Camera-type eye (tissue), 1 donor: Measurements from ENCODE around the gene SHANK1. TPM values are rescaled to one million over a fixed set of nuclear protein-coding genes. Genes with fewer than 3 reads are reported as not detected.

Source experiments
- total RNA-seq: library from RNA; depleted of rRNA; stranded (reverse); fragments of >200 nt; gene quantifications from one replicate; pipeline ENCODE4 v1.2.3, GENCODE V29; 2014

Gene SHANK1
- 12.0 TPM for total RNA-seq

DNA sequence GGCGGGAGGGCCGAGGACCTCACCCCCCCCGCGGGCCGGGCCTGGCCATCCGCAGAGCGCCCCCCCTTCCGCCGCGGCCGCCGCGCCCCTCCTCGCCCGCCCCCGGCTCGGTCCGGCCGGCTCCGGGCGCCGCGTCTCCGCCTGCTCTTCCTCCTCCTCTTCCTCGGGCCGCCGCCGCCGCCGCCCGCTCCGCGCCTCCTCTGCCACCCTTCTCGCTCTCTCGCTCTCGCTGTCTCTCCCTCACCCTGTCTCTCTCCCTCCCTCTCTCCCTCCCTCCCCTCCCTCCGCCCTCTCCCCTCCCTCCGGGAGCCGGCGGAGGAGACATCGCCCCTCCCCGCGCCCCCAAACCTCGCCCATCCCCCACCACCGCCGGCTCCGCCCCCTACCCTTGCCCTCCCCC lies at the start of gene SHANK1:
SHANK1 (minus strand) TSS at position 237 of the 400 bp plus-strand sequence. CDS start 2,883 bp downstream, outside the sequence.

DNA sequence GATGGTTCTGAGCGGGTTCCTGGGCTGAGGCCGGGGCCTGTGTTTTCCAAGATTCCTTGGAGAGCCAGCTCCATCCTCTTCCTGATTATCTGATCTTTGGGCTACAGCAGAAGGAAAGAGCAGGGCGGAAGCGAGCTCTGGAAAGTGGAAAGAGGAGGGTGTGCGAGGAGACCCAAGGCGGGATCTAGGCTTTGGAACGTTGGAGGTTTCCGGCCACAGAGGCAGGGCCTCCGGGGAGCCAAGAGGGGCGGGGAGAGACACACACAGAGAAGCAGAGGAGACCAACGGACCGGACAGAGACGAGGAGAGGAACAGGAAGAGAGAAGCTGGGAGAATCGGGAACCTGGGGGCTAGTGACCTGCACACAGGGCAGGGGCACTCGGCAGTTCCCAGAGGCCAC lies 3.5 kb upstream of the SHANK1 start, which contains the start of gene CLEC11A:
CLEC11A (plus strand) TSS at position 296 of the 400 bp plus-strand sequence. CDS start 162 bp downstream, outside the sequence.

DNA sequence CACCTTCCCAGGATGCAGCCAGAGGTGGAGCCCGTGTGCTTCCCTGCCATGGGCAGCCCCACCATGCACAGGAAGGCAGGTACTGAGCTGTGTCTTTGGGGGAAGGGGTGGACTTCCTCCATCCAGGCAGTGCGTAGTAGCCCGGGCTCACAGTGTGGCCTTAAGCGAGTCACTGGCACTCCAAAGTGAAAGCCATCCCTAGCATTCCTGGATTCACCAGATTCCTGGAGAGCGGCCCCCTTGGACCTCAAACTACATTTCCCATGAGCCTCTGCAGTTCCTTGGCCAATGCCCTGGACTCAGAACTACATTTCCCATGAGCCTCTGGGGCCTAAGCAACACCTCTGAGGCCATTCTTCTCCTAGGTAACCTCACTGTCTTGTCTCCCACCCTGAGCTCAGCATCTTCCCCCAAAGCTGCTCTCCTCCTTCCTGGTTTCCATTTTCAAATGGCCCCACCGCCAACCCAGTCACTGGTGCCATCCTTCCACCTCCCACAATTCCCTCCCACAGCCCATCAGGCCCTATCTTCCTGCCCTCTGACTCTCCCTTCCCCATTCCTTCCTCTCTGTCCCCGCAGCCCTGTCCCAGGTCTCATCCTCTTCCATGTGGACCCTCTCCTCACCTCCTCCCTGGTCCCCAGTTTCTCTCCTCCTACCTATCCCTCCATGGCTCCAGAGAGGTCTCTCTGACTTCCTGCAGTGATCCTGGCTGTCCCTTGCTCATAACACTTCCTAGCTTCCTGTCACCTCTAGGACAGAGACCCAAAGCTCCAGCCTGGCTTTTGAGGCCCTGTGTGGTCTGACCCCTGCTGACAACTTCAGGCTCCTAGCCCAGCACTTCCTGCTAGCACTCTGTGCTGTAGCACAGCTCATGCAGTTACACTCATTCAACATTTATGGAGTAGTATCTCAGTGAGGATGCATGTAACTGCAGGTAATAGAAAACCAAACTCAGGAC lies 69.9 kb downstream of the SHANK1 start, which contains the start of gene C19orf81:
C19orf81 (plus strand) TSS at position 13 of the 959 bp plus-strand sequence; CDS start at position 13, 0 bp downstream.

DNA sequence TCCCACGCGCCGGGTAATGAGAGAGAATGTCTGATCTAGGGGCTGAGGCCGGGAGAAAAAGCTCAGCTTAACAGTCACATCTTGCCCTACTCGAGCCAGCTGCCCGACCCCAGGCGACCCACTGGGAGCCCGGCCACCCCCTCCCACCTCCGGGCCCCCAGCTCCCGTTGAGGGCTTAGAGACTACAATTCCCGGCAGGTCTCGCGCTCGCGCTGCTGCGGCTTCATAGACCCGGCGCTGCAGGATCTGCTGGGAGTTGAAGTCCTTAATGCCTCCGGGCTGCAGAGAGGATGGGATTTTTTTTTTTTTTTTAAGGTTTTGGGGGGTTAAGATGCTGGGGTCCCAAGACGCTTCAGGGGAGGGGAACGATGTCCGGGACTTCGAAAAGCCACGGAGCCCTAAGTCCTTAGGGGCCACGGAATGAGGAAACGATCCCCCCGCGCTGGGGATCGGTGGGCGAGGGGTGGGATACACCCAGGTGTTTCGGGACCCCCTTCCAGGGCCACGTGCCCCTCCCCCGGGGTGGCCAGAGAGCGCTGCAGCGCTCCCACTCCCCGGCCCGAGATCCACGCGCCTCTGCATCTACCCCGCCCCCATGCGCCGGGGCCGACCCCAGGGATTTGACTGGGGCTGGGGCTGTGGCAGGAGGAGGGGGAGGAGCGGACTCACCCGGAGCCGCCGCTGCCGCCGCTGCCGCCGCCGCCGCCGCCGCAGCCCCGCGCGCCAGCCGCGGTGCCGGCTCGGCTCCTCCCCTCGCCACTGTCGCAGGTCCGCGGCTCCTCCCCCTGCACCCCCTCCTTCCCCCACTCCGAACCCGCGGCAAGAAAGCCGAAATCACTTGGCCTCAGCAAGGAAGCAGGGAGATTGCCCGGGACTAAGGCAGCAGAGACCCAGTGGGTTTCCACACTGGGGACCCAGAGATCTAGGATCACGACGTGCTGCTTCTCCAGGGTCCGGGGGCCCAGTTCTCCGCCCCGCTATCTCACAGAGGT lies 80.2 kb downstream of the SHANK1 start, which contains the start of gene SYT3:
SYT3 (minus strand) TSS at position 761 of the 992 bp plus-strand sequence. CDS start 2,470 bp downstream, outside the sequence.

Other genes with a start within 250 kb of the SHANK1 start
- 88.8 TPM for gene EMC10, start 243.3 kb downstream of the SHANK1 start, total RNA-seq
- gene GARIN5A, start 243.0 kb downstream of the SHANK1 start, total RNA-seq: 0.55 TPM
- 8.0 TPM for gene JOSD2, start 208.6 kb downstream of the SHANK1 start, total RNA-seq
- gene ASPDH, start 205.9 kb downstream of the SHANK1 start, total RNA-seq: not detected
- 38.4 TPM for gene LRRC4B, start 151.4 kb downstream of the SHANK1 start, total RNA-seq
- 6.8 TPM for gene SYT3, start 79.9 kb downstream of the SHANK1 start, total RNA-seq
- gene C19orf81, start 70.4 kb downstream of the SHANK1 start, total RNA-seq: not detected
- gene CLEC11A, start 3.6 kb upstream of the SHANK1 start, total RNA-seq: 38.8 TPM
- not detected for gene GPR32, start 50.7 kb upstream of the SHANK1 start, total RNA-seq
- gene ACP4, start 70.6 kb upstream of the SHANK1 start, total RNA-seq: not detected
- gene KLK1, start 104.0 kb upstream of the SHANK1 start, total RNA-seq: not detected
- not detected for gene KLK15, start 113.8 kb upstream of the SHANK1 start, total RNA-seq
- gene KLK3, start 135.1 kb upstream of the SHANK1 start, total RNA-seq: not detected
- gene KLK2, start 153.6 kb upstream of the SHANK1 start, total RNA-seq: not detected
- not detected for gene KLK4, start 191.6 kb upstream of the SHANK1 start, total RNA-seq
- gene KLK5, start 233.2 kb upstream of the SHANK1 start, total RNA-seq: 0.66 TPM
- gene KLK6, start 249.8 kb upstream of the SHANK1 start, total RNA-seq: not detected